Mesenchymal stem cell (in vitro differentiated cells and primary cell): ENCODE measurements around the gene IMMP2L.

Experiments
- DNase-seq: peaks from one replicate; pipeline ENCODE4 v3.0.0-alpha.2; 2013
- H2AFZ ChIP-seq: one replicate; pipeline ENCODE4 v1.6.1; 2013; ENCODE audit warnings: low read depth, mild to moderate bottlenecking, control low read depth, inconsistent platforms, low read length, moderate library complexity
- H2AK5ac ChIP-seq: 2 replicates; pipeline ENCODE4 v1.6.1; 2013; ENCODE audit warnings: low read length, moderate library complexity, mild to moderate bottlenecking, inconsistent platforms; ENCODE audit not compliant: severe bottlenecking
- H2BK120ac ChIP-seq: one replicate; pipeline ENCODE4 v1.6.1; 2013; ENCODE audit warnings: low read depth, mild to moderate bottlenecking, inconsistent platforms, low read length, moderate library complexity
- H2BK12ac ChIP-seq, 2 experiments: one replicate each; pipeline ENCODE4 v1.6.1; 2013; ENCODE audit warnings: inconsistent platforms in 2 of 2, low read length in 2 of 2, mild to moderate bottlenecking in 2 of 2, moderate library complexity in 2 of 2, control low read depth in 1 of 2
- H2BK15ac ChIP-seq: one replicate; pipeline ENCODE4 v1.6.1; 2013; ENCODE audit warnings: mild to moderate bottlenecking, low read depth, inconsistent platforms; ENCODE audit not compliant: poor library complexity, severe bottlenecking
- H2BK5ac ChIP-seq: 2 replicates; pipeline ENCODE4 v1.6.1; 2013; ENCODE audit warnings: low read depth, mild to moderate bottlenecking, low read length, control low read depth, inconsistent platforms; ENCODE audit not compliant: poor library complexity, severe bottlenecking
- H3K14ac ChIP-seq, 2 experiments: one replicate each; pipeline ENCODE4 v1.6.1; 2013; ENCODE audit warnings: inconsistent platforms in 2 of 2, low read length in 2 of 2, control low read depth in 1 of 2, mild to moderate bottlenecking in 1 of 2, moderate library complexity in 1 of 2
- H3K18ac ChIP-seq, 2 experiments: one replicate each; pipeline ENCODE4 v1.6.1; 2013; ENCODE audit warnings: inconsistent platforms in 2 of 2, low read length in 2 of 2, control low read depth in 1 of 2, low read depth in 1 of 2, mild to moderate bottlenecking in 1 of 2
- H3K23ac ChIP-seq, 2 experiments: one replicate each; pipeline ENCODE4 v1.6.1; 2013; ENCODE audit warnings: inconsistent platforms in 2 of 2, low read length in 2 of 2, mild to moderate bottlenecking in 2 of 2, moderate library complexity in 2 of 2, control low read depth in 1 of 2
- H3K27ac ChIP-seq: 2 replicates; pipeline ENCODE4 v1.5.1; 2013; ENCODE audit warnings: mild to moderate bottlenecking, moderate library complexity, low read length, control low read depth, inconsistent platforms; ENCODE audit not compliant: poor library complexity, severe bottlenecking
- H3K27me3 ChIP-seq, 2 experiments: 2 replicates each; pipeline versions ENCODE4 v1.6.1 to v1.7.0; 2013; ENCODE audit warnings: low read length in 2 of 2, mild to moderate bottlenecking in 2 of 2, moderate library complexity in 2 of 2, control low read depth in 1 of 2, inconsistent platforms in 1 of 2; ENCODE audit not compliant: control insufficient read depth in 1 of 2, insufficient read depth in 1 of 2
- H3K36me3 ChIP-seq, 2 experiments: 2 replicates each; pipeline versions ENCODE4 v1.6.1 to v1.7.0; 2013; ENCODE audit warnings: low read length in 2 of 2, control low read depth in 1 of 2, inconsistent platforms in 1 of 2, low read depth in 1 of 2, mild to moderate bottlenecking in 1 of 2; ENCODE audit not compliant: insufficient read depth in 2 of 2, control insufficient read depth in 1 of 2
- H3K4ac ChIP-seq, 2 experiments: one replicate each; pipeline ENCODE4 v1.6.1; 2013; ENCODE audit warnings: inconsistent platforms in 2 of 2, low read length in 2 of 2, mild to moderate bottlenecking in 2 of 2, moderate library complexity in 2 of 2, control low read depth in 1 of 2, low read depth in 1 of 2
- H3K4me1 ChIP-seq: 2 replicates; pipeline ENCODE4 v1.6.1; 2013; ENCODE audit warnings: low read depth, low read length, control low read depth; ENCODE audit not compliant: control insufficient read depth, insufficient read depth
- H3K4me2 ChIP-seq: 2 replicates; pipeline ENCODE4 v1.6.1; 2013; ENCODE audit warnings: low read length, mild to moderate bottlenecking, inconsistent platforms; ENCODE audit not compliant: poor library complexity, severe bottlenecking
- H3K4me3 ChIP-seq, 2 experiments: 2 replicates each; pipeline versions ENCODE4 v1.5.1 to v1.7.0; 2013; ENCODE audit warnings: low read length in 2 of 2, mild to moderate bottlenecking in 2 of 2, control low read depth in 1 of 2, low read depth in 1 of 2; ENCODE audit not compliant: insufficient read depth in 1 of 2
- H3K79me1 ChIP-seq: replicated peaks from 2 replicates; pipeline ENCODE4 v1.6.1; 2013; ENCODE audit warnings: mild to moderate bottlenecking, control low read depth, low read length, inconsistent platforms; ENCODE audit not compliant: poor library complexity, severe bottlenecking
- H3K9ac ChIP-seq: 2 replicates; pipeline ENCODE4 v1.7.0; 2013; ENCODE audit warnings: mild to moderate bottlenecking, low read length, moderate library complexity
- H3K9me3 ChIP-seq: 2 replicates; pipeline ENCODE4 v1.7.0; 2013; ENCODE audit warnings: mild to moderate bottlenecking, low read length; ENCODE audit not compliant: control insufficient read depth
- H4K8ac ChIP-seq: one replicate; pipeline ENCODE4 v1.6.1; 2013; ENCODE audit warnings: inconsistent platforms, mild to moderate bottlenecking, low read length, moderate library complexity
- H4K91ac ChIP-seq: one replicate; pipeline ENCODE4 v1.6.1; 2013; ENCODE audit warnings: mild to moderate bottlenecking, low read length, inconsistent platforms
- WGBS: methylation state at CpG from one replicate; pipeline ENCODE4 v1.1.7; 2013; ENCODE audit warnings: mixed read lengths; 5-methylcytosine and 5-hydroxymethylcytosine counted together

The IMMP2L gene

GRCh38 chr7:110676785-110677184, 885.5 kb downstream of the IMMP2L start:
- 89% methylated on average over 2 of the region's 2 CpGs for WGBS
- Histone ChIP-seq H3K27ac (no peak overlapping the region), H3K14ac (no peak overlapping the region), H3K4ac (no peak overlapping the region), H3K36me3 (no peaks in the 10 kb centered on the region), H2BK5ac (no peak overlapping the region), H3K4me1 (no peaks in the 10 kb centered on the region), H4K91ac (no peak overlapping the region), H3K23ac (no peak overlapping the region), H3K9ac (no peak overlapping the region), H2BK120ac (no peak overlapping the region), H2AK5ac (no peak overlapping the region), H3K4me3 (no peak overlapping the region), H2AFZ (no peak overlapping the region), H2BK12ac (no peak overlapping the region), H3K4me2 (no peak overlapping the region), H3K9me3 (peaks cover 6% of the 10 kb centered on the region), H3K18ac (no peak overlapping the region), H4K8ac (no peak overlapping the region), H3K27me3 (no peaks in the 10 kb centered on the region), H3K79me1 (no peaks in the 10 kb centered on the region), H2BK15ac (no peak overlapping the region)
- no peak for DNase-seq

- no peak overlapping the region for H3K4ac ChIP-seq
- DNase-seq = no peak
- no peak overlapping the region for H2BK15ac ChIP-seq
- H4K8ac ChIP-seq = no peak overlapping the region
- no peak overlapping the region for H2AK5ac ChIP-seq
- H3K27me3 ChIP-seq = no peaks in the 10 kb centered on the region
- no peaks in the 10 kb centered on the region for H3K79me1 ChIP-seq
- no peaks in the 10 kb centered on the region for H3K36me3 ChIP-seq
- H3K9me3 ChIP-seq = peaks cover 6% of the 10 kb centered on the region
- H3K4me1 ChIP-seq = no peaks in the 10 kb centered on the region
- H2BK120ac ChIP-seq = no peak overlapping the region
- WGBS = 100% methylated on average over 1 of the region's 4 CpGs
- no peak overlapping the region for H3K14ac ChIP-seq
- no peak overlapping the region for H2BK5ac ChIP-seq
- H3K18ac ChIP-seq = no peak overlapping the region
- no peak overlapping the region for H3K4me3 ChIP-seq
- no peak overlapping the region for H3K27ac ChIP-seq
- H3K9ac ChIP-seq = no peak overlapping the region
- H3K23ac ChIP-seq = no peak overlapping the region
- no peak overlapping the region for H2BK12ac ChIP-seq
- H4K91ac ChIP-seq = no peak overlapping the region
- no peak overlapping the region for H2AFZ ChIP-seq
- H3K4me2 ChIP-seq = no peak overlapping the region
Observed at GRCh38 chr7:110675383-110676103, 886.7 kb downstream of the IMMP2L start.

- peaks cover 6% of the 10 kb centered on the region for H3K9me3 ChIP-seq
- no peak overlapping the region for H2AFZ ChIP-seq
- H2BK5ac ChIP-seq = no peak overlapping the region
- H3K27me3 ChIP-seq = no peaks in the 10 kb centered on the region
- no peak for DNase-seq
- no peak overlapping the region for H2BK120ac ChIP-seq
- no peaks in the 10 kb centered on the region for H3K79me1 ChIP-seq
- H3K4ac ChIP-seq = no peak overlapping the region
- no peak overlapping the region for H4K91ac ChIP-seq
- no peaks in the 10 kb centered on the region for H3K4me1 ChIP-seq
- no peak overlapping the region for H2BK12ac ChIP-seq
- WGBS = 71% methylated on average over 1 of the region's 1 CpG
- H3K9ac ChIP-seq = no peak overlapping the region
- H3K23ac ChIP-seq = no peak overlapping the region
- no peak overlapping the region for H3K27ac ChIP-seq
- no peak overlapping the region for H4K8ac ChIP-seq
- H3K36me3 ChIP-seq = no peaks in the 10 kb centered on the region
- no peak overlapping the region for H2BK15ac ChIP-seq
- H3K14ac ChIP-seq = no peak overlapping the region
- no peak overlapping the region for H2AK5ac ChIP-seq
- H3K4me2 ChIP-seq = no peak overlapping the region
- no peak overlapping the region for H3K4me3 ChIP-seq
- H3K18ac ChIP-seq = no peak overlapping the region
Observed at GRCh38 chr7:110673148-110673547, 889.1 kb downstream of the IMMP2L start.

GRCh38 chr7:110669410-110669809, 892.9 kb downstream of the IMMP2L start:
- H2BK15ac ChIP-seq = no peak overlapping the region
- H3K4me2 ChIP-seq = no peak overlapping the region
- H3K9me3 ChIP-seq = peaks cover 6% of the 10 kb centered on the region
- no peak overlapping the region for H2AK5ac ChIP-seq
- H4K8ac ChIP-seq = no peak overlapping the region
- H3K4ac ChIP-seq = no peak overlapping the region
- H2AFZ ChIP-seq = no peak overlapping the region
- no peak overlapping the region for H4K91ac ChIP-seq
- no peak overlapping the region for H2BK12ac ChIP-seq
- H3K18ac ChIP-seq = no peak overlapping the region
- no peak overlapping the region for H3K23ac ChIP-seq
- H3K36me3 ChIP-seq = no peaks in the 10 kb centered on the region
- no peaks in the 10 kb centered on the region for H3K27me3 ChIP-seq
- no peak overlapping the region for H3K14ac ChIP-seq
- DNase-seq = no peak
- H3K79me1 ChIP-seq = no peaks in the 10 kb centered on the region
- no peak overlapping the region for H3K9ac ChIP-seq
- no peak overlapping the region for H3K4me3 ChIP-seq
- WGBS = 78% methylated on average over 5 of the region's 5 CpGs
- no peak overlapping the region for H3K27ac ChIP-seq
- no peaks in the 10 kb centered on the region for H3K4me1 ChIP-seq
- H2BK5ac ChIP-seq = no peak overlapping the region
- no peak overlapping the region for H2BK120ac ChIP-seq
